Measurements from ENCODE around the gene HLCS. TPM values are rescaled to one million over a fixed set of nuclear protein-coding genes. Genes with fewer than 3 reads are reported as not detected.
A peak's percentile ranks its signal among the peaks of the same experiment; 100 is the strongest.

Gene HLCS
- total RNA-seq, 1 donor from 2014 or later = 20.2 TPM

DNA sequence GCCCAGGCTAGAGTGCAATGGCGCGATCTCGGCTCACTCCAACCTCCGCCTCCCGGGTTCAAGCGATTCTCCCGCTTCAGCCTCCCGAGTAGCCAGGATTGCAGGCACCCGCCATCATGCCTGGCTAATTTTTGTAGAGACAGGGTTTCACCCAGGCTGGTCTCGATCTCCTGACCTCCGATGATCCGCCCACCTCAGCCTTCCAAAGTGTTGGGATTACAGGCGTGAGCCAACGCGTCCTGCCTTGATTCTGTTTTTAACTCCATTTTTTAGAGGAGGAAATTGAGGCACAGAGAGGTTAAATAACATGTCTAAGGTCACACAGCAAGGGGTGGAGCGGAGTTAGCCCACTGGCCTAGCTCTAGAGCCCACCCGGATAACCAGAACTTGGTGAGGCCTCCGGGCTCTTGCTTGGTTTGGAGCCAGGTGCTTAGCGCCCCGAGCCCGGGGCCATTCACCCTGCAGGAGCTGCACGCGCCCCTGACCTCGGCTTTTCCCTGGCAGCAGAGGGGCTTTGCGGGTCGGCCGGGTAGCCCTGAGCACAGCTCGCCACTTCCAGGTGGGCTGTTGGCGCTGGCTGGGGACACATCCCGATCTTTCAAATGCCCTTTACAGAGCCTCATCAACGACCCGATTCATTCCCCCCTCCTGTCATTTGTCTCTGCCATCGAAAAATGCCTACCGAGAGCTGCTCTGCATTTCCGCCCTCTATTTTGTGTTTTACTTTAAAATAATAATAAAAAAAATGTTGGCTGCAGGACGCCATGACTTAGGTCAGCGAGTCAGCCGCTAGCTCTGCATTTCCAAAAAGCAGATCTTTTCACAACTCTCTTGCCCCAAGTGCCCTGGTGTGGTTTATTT is 256.4 kb downstream of the HLCS start:
- no peak for TF ChIP-seq CTCF (IDR thresholded peaks at IDR 0.05; ENCODE audit: unreplicated experiment)
- H3K27me3 Mint-ChIP-seq (ENCODE audit: low read depth) = peaks cover 98% of the 10 kb centered on the region
- no peaks in the 10 kb centered on the region for H3K36me3 Mint-ChIP-seq
- peaks cover 20% of the 10 kb centered on the region for H3K4me1 Mint-ChIP-seq
- DNase-seq (ENCODE audit: low spot score in 2 of 2, unreplicated experiment in 2 of 2) = no peak
- H3K27ac Mint-ChIP-seq = no peak overlapping the region
- peak overlapping the region; percentile 46 for H3K4me3 Mint-ChIP-seq
- peaks cover 4% of the 10 kb centered on the region for H3K9me3 Mint-ChIP-seq

GRCh38 chr21:36709030-36709867 is 257.2 kb downstream of the HLCS start:
- peak overlapping the region; percentile 13 for H3K4me3 Mint-ChIP-seq
- H3K27ac Mint-ChIP-seq = no peak overlapping the region
- no peak for TF ChIP-seq CTCF (IDR thresholded peaks at IDR 0.05; ENCODE audit: unreplicated experiment)
- H3K9me3 Mint-ChIP-seq = peaks cover 3% of the 10 kb centered on the region
- DNase-seq (ENCODE audit: low spot score in 2 of 2, unreplicated experiment in 2 of 2) = no peak
- H3K36me3 Mint-ChIP-seq = no peaks in the 10 kb centered on the region
- H3K4me1 Mint-ChIP-seq = peaks cover 23% of the 10 kb centered on the region
- H3K27me3 Mint-ChIP-seq (ENCODE audit: low read depth) = peaks cover 98% of the 10 kb centered on the region

DNA sequence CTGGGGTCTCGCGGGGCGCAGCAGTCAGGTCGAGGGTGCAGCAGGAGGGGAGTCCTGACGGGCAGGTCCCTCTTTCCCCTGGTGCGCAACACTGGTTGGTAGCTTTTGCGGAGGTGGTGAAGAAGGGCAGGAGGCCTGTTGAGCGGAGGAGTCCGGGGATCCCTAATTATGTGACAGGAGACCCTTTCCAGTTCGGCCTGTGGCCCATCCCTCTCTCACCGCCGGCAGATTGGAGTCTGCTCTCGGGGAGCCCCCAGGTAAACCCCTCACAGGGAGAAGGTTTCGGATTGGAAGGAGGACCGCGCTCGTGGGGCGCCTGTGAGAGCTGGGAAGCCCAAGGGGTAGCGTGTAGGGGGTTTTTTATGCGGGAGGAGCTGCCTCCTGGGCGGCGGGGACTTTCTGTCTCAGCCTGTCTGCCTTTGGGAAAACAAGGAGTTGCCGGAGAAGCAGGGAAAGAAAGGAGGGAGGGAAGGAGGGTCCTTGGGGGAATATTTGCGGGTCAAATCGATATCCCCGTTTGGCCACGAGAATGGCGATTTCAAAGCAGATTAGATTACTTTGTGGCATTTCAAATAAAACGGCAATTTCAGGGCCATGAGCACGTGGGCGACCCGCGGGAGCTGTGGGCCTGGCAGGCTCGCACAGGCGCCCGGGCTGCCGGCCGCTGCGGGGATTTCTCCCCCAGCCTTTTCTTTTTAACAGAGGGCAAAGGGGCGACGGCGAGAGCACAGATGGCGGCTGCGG is 258.0 kb downstream of the HLCS start:
- peaks cover 25% of the 10 kb centered on the region for H3K4me1 Mint-ChIP-seq
- H3K36me3 Mint-ChIP-seq = no peaks in the 10 kb centered on the region
- H3K9me3 Mint-ChIP-seq = no peaks in the 10 kb centered on the region
- H3K27me3 Mint-ChIP-seq (ENCODE audit: low read depth) = peaks cover 98% of the 10 kb centered on the region
- no peak for DNase-seq (ENCODE audit: low spot score in 2 of 2, unreplicated experiment in 2 of 2)
- H3K27ac Mint-ChIP-seq = no peak overlapping the region
- H3K4me3 Mint-ChIP-seq = peak overlapping the region; percentile 34
- TF ChIP-seq CTCF (IDR thresholded peaks at IDR 0.05; ENCODE audit: unreplicated experiment) = no peak

DNA sequence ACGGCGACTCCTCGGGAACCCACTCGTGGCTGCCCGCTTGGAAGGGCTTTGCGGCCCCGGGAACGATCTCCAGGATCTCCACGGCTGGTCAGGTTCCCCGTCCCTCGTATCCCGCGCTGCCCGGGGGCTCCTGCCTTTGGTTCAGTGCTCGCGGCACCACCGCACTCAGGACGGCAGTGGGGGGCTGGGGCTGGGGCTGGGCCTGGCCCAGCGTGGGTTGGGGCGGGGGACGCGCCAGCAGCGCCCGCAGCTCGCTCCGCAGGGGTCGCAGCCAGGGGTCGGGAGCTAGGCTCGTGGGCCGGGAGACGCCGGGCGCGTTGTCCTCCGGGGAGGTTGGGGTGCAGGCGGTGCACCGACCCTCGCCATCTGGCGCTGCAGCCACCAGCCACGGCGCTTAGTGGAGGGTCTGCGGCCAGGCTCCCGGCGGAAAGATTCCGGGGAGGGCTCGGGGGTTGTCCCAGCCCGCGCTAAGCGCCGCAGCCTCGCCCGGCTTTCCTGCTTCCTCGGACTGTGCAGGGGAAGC is 258.6 kb downstream of the HLCS start:
- Mint-ChIP-seq H3K4me3 (no peak overlapping the region), H3K36me3 (no peaks in the 10 kb centered on the region), H3K9me3 (no peaks in the 10 kb centered on the region), H3K27me3 (ENCODE audit: low read depth) (peaks cover 98% of the 10 kb centered on the region), H3K27ac (no peak overlapping the region), H3K4me1 (peaks cover 25% of the 10 kb centered on the region)
- DNase-seq (ENCODE audit: low spot score in 2 of 2, unreplicated experiment in 2 of 2) = no peak
- no peak for TF ChIP-seq CTCF (IDR thresholded peaks at IDR 0.05; ENCODE audit: unreplicated experiment)
